ENCODE results near the gene NSUN6.

DNA sequence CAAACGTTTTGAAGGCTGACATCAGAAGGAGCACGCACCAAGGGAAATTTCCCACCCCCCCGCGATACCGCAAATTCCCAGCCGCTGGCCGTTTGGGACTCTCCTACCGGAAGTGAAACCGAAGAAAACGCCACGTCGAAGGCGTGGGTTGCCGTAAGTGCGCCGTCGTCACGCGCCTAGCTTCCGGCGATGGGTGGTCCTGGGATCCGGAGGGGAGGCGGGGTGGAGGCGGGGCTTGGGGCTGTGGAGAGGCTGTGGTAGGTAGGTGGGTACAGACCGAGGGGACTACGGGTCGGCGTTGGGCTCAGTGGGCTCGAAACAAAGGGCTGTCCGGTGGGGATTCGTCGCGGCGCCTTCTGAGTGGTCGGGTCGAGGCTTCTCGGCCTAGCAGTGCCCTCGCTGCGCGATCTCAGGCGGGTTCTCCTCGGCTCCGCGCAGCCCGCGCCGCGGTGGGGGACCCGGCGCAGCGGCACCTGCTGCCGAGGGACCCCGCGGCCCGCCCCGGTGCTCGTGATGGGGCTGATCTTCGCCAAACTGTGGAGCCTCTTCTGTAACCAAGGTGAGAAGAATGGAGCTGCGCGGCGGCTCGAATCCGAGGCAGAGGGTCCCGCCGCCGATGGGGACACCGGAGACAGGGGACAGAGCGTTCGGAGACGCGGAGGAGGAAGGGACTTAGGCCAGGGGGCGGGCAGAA is 7.9 kb upstream of the NSUN6 start, which contains the start of gene ARL5B:
- no peak for TF ChIP-seq EZH2 (IDR thresholded peaks at IDR 0.05; ENCODE audit: low read length)
- TF ChIP-seq, protein P1, sequence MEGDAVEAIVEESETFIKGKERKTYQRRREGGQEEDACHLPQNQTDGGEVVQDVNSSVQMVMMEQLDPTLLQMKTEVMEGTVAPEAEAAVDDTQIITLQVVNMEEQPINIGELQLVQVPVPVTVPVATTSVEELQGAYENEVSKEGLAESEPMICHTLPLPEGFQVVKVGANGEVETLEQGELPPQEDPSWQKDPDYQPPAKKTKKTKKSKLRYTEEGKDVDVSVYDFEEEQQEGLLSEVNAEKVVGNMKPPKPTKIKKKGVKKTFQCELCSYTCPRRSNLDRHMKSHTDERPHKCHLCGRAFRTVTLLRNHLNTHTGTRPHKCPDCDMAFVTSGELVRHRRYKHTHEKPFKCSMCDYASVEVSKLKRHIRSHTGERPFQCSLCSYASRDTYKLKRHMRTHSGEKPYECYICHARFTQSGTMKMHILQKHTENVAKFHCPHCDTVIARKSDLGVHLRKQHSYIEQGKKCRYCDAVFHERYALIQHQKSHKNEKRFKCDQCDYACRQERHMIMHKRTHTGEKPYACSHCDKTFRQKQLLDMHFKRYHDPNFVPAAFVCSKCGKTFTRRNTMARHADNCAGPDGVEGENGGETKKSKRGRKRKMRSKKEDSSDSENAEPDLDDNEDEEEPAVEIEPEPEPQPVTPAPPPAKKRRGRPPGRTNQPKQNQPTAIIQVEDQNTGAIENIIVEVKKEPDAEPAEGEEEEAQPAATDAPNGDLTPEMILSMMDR (optimal IDR thresholded peaks at IDR 0.05 in 1 of 3, IDR thresholded peaks at IDR 0.05 in 1 of 3, conservative IDR thresholded peaks at IDR 0.05 in 1 of 3; ENCODE audit: extremely low read depth in 1 of 3, insufficient read depth in 2 of 3, low read length in 3 of 3), result no peak
